ENCODE data around the gene KIFC3.
"Not testable (repeated sequence)": the region's sequence is repeated elsewhere in the genome, so short reads cannot be mapped to it uniquely, and the experiment has no call there.

The KIFC3 gene

GRCh38 chr16:57802341-57803133 is at the start of gene KIFC3:
KIFC3 (minus strand) TSS chr16:57802491; CDS start chr16:57798243, 4,248 bp downstream.
- DNase-seq, result peak; percentile 45

DNA sequence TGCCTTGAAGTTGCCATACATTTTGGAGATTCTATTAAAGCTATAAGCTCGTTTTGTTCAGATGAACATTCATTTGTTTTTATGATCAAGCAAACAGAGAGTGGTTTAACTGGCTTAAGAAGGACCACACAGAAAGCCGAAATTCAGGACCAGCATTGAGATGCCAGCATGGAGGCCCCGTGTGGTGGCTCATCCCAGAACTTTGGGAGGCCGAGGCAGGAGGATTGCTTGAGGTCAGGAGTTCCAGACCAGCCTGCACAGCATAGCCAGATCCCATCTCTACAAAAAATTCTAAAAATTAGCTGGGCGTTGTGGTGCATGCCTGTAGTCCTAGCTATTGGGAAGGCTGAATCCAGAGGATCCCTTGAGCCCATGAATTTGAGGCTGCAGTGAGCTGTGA is 45.9 kb upstream of the KIFC3 start:
- no peak for DNase-seq

DNA sequence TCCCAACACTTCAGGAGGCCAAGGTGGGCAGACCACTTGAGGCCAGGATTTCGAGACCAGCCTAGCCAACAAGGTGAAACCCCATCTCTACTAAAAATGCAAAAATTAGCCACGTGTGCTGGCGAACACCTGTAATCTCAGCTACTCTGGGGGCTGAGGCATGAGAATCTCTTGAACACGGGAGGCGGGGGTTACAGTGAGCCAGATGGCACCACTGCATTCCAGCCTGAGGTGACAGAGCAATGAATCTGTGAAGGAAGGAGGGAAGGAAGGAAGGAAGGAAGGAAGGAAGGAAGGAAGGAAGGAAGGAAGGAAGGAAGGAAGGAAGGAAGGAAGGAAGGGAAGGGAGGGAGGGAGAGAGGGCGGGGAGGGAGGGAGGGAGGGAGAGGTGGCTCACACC is 44.6 kb upstream of the KIFC3 start:
- not testable (repeated sequence) for DNase-seq

DNA sequence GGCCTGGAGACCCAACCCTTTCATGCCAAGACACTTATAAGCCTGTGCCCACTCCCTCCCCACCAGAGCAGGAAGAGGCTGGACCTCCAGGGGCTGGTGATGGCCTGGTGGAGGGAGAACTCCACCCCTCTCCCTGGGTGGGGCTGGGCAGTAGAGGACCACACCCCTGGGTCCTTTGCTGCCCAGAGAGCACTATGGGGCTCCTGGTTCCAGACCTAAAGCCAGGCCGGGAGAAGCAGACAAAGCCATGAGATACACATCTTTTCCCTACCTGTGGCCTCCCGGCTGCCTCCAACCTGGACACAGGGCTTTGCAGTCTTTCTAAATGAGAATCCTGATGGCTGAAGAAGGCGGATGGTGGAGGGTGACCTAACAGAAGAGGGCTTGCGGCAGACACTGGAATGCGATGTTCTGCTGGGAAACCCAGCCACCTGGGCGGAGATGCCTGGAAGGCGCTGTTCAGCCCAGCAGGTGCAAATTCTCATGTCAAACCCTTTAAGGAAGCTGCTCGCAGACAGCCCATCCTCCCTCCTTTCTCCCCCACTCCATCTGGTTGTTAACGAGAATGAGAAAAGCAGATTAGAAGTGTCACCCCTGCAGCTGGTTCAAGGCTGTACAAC is 43.9 kb upstream of the KIFC3 start:
- no peak for DNase-seq

DNA sequence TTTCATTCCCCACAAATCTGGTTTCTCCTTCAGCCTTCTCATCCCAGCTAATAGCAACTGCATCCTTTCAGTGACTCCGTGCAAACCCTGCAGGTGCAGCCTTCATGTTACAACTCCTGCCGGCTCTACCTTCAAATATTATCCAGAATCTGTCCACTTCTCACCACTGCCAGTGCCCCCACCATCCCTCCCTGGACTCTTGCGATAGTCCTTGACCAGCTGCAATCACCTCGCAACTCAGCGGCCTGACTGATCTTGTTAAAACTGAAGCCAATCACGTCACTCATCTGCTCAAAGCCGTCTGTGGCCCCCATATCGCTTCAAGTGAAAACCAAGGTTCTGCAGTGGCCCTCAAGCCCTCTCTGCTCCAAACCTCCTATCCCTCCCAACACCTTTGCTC is 42.8 kb upstream of the KIFC3 start:
- DNase-seq, result no peak

DNA sequence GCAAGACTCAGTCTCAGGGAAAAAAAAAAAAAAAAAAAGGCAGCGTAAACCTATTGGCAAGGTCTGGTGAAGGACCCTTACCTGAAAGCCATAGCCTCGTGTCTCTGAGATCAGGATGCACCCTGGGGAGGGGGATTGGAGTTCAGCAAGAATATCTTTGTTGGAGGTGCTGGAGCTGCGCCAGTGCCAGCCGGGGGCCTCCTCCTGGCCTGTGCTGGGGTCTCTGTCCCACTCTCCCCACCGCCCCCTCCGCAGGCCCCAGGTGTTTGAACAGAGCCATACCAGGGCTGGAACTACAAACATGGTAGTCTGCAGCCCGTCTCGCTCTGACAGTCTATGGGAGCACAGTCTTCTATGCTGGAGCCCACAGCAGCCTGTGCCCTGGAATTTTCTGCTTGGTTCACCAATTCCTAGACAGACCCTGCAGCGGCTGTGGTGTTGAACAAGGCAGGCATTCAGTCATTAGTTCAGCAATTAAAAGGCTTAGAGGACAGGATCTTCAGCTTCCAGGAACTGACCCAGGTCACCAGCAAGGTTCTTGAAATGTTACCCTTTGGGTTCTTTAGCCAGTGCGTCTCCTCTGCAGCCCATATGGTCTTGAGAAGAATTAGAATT is 42.2 kb upstream of the KIFC3 start:
- no peak for DNase-seq

GRCh38 chr16:57843400-57843799 is 41.1 kb upstream of the KIFC3 start:
- no peak for DNase-seq

GRCh38 chr16:57842601-57843000 is 40.3 kb upstream of the KIFC3 start:
- DNase-seq, result no peak

GRCh38 chr16:57840833-57841232 is 38.5 kb upstream of the KIFC3 start:
- no peak for DNase-seq

DNA sequence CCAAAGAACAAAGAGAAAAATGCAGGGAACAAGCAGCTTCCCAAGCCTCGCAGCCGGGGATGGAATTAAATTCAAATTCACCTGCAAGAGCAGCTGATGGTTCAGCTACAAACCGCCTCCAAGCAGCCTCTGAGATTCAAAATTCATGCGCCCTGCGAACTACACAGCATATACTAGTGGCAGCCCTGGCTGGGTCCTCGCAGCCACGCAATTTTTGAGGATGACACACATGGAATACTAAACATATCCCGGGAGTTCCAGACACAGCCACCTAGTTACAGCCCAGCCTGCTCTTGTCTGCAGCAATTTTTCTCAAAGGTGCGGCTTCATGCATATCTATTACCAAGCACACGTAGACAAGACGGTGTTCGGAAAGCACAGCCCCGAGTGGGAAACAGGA is 35.9 kb upstream of the KIFC3 start:
- DNase-seq, result no peak

GRCh38 chr16:57837305-57838125 is 35.2 kb upstream of the KIFC3 start:
- DNase-seq, result no peak

DNA sequence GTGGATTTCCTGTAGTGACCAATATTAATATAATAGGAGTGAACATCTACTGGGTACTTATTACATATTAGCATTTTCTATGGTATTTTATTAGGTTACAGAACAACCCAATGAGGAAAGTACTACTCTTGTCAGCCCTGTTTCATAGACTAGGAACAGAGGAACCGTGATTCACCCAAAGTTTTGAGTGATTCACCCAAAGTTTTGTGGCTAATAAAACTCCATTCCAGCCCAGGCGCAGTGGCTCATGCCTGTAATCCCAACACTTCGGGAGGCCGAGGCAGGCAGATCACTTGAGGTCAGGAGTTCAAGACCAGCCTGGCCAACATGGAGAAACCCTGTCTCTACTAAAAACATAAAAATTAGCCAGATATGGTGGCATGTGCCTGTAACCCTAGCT is 33.1 kb upstream of the KIFC3 start:
- DNase-seq, result not testable (repeated sequence)

DNA sequence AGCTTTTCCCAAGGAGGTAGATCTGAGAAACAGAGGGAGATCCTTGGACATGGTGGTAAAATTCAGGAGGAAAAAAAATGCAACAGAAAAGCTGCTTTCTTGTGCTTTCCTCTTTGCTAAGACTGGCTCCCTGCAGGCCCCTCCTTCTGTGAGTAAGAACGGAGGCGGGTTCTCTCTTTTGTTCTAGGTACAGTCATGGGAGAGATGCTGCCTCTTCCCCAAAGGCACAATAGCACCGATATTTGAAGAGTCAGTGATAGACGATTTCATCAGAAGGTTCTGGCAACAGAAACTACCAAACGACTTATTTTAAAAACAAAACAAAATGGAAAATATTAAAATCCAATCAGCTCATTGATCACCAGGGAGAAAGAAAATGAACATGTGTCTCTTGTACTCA is 32.6 kb upstream of the KIFC3 start:
- DNase-seq, result no peak

DNA sequence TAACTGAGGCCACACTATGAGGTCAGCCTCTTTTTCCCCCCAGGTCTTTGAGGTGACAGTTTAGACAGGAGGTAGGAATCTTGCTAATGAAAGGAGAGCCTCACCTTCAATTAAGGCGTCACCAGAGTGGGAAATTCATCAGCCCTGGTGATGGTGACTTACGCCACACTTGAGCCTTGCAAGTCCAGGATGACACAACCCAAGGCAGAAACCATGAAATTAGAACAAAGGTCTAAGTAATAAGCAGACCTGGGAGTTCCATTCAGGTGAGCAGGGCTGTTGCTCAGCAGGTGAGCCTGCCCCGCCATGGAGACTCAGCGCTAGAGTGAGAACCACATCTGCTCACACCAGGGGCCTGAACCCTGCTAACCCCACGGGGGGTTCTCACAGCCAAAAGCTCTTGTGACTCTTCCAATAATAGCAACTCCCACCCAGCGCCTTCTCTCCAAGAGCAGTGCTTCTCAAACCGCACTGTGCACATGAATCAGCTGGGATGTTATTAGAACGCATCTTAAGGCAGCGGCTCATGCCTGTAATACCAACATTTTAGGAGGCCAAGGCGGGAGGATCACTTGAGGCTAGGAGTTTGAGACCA is 28.7 kb upstream of the KIFC3 start:
- no peak for DNase-seq

DNA sequence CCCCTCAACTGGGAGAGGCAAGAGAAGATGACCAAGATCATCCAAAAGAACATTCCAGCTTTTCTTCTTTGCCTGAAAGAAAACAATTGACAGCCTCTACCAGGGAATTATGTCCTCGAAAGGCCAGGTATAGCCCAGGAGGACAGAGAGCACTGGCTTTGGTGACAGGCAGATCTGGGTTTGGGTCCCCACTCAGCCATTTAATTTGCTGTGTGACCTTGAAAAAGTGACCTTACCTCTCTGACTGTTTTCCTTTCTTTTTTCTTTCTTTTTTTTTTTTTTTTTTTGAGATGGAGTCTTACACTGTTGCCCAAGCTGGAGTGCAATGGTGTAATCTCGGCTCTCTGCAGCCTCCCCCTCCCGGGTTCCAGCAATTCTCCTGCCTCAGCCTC is 27.7 kb upstream of the KIFC3 start:
- DNase-seq, result no peak

GRCh38 chr16:57828272-57829161 is 26.2 kb upstream of the KIFC3 start:
- DNase-seq, result no peak

DNA sequence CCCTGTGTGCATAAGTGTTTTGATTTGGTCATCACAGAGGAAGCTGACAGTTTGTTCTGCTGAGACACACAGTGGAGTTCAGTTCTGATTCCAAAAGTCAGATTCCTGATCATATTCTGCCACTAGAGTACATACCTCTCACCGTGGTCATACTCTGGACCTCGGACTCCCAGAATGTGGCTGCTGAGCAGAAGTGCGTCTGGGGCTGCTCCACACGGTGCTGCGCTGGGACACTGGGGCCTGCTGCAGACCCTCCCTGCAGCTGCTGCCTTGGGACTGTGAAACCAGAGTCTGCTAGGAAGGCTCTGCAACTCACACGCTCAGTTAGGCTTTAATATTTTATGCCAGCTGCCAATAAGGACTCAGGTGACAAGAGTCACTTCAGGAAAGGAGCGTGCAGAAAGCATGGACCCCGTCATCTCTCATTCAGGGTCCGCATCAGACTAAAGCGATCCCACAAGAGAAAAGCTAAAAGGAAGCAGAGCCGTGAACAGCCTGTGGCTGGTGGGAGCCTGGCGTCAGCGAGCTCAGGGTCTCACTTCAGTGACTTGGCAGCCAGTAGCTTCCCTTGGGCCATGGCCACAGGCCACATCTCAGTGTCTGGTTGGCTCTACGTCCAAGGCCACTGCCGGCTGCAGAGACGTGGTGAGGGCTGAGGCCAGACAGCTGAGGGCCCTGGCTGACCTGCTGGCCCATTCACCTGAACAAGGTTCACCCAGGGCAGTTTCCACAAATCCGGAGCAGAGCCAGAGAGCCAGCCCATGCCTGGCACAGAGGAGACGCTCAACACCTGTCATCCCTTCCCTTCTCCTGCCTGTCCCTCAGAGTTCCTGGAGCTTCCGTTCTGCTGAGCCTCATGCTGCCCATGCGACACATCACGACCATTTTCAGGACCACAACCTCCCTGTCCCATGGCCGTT is 24.7 kb upstream of the KIFC3 start:
- DNase-seq, result no peak

DNA sequence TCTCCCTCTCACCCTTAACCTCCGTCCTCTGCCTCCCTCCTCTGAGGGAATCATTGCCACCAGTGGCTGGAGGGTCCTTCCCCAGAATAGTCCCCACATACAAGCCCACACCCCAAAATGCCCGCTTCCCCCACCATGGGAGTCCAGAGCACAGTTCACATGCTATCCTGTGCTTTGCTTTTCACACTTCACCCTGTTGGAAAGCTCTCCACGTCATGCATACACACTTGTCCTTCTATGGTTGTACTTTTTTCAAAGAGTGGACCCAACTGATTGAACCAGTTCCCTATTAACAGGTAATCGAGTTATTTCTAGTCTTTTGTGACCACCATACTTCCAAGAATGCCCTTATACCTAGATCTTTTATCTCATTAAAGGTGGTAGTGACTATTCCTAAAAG is 23.8 kb upstream of the KIFC3 start:
- no peak for DNase-seq

DNA sequence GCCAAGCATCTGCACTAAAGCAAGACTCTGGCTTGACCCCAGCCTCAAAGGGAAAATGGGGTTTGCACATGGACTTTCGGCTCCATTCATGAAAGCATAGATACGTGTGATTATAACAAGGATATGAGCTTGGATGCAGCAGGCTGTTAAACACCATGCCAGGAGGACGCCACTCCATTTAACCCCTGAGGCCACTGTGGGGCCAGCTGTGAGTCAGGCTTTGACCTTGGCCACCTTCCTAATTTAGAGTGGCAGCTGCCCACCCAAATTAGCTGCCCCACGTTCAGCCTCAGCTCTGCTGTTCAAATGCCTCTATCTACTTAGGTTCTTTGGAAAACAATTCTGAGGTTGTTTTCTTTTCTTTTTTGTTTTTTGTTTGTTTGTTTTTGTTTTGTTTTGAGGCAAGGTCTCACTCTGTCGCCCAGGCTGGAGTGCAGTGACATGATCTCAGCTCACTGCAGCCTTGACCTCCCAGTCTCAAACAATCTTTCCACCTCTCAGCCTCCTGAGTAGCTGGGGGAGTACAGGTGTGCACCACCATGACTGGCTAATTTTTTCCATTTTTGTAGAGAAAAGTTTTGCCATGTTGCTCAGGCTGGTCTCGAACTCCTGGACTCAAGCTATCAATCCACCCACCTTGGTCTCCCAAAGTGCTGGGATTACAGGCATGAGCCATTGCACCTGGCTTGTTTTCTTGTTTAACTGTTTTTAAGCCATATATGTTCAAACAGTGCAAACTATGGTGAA is 23.2 kb upstream of the KIFC3 start:
- DNase-seq, result no peak

GRCh38 chr16:57824888-57825287 is 22.6 kb upstream of the KIFC3 start:
- no peak for DNase-seq
